Measurements from ENCODE around the gene UBE4B.

DNA sequence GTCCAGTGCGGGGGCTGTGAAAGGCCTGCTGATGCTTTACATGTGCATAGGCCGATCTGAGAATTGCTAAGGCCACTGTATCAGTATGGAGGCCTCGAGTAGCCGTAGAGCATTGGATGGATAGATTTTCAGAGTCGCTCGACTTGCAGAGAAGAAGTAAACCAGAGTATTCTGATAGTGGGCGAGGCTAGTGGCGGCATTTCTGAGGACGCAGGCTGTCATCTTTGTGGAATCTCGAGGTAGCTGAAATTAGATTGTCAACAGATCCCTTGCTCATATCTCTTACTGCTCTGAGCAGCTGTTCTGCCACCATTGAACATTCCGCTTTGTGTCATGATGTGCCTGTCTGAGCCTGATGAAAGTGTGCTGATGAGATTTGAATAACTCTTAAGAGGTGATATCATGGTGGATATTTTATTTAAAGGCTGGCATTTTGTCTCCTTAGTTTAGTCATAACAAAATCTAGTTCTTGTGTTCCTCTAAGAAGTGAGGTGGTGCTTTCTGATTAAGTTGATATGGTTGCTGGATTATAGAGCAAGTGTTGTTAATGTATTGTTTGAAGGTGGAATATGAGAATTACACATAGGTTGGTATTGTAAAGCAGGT lies 179.2 kb downstream of the UBE4B start:
- TF ChIP-seq, protein P1, sequence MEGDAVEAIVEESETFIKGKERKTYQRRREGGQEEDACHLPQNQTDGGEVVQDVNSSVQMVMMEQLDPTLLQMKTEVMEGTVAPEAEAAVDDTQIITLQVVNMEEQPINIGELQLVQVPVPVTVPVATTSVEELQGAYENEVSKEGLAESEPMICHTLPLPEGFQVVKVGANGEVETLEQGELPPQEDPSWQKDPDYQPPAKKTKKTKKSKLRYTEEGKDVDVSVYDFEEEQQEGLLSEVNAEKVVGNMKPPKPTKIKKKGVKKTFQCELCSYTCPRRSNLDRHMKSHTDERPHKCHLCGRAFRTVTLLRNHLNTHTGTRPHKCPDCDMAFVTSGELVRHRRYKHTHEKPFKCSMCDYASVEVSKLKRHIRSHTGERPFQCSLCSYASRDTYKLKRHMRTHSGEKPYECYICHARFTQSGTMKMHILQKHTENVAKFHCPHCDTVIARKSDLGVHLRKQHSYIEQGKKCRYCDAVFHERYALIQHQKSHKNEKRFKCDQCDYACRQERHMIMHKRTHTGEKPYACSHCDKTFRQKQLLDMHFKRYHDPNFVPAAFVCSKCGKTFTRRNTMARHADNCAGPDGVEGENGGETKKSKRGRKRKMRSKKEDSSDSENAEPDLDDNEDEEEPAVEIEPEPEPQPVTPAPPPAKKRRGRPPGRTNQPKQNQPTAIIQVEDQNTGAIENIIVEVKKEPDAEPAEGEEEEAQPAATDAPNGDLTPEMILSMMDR (IDR thresholded peaks at IDR 0.05 in 2 of 3, conservative IDR thresholded peaks at IDR 0.05 in 1 of 3; ENCODE audit: control insufficient read depth in 2 of 3, extremely low read depth in 1 of 3, insufficient read depth in 1 of 3, low read depth in 3 of 3, low read length in 3 of 3): no peak
- no peak for TF ChIP-seq RFX5 (IDR thresholded peaks at IDR 0.05; ENCODE audit: low read depth, low read length)
